ENCODE measurements around the gene KIAA0319L.
"Not testable (repeated sequence)": the region's sequence is repeated elsewhere in the genome, so short reads cannot be mapped to it uniquely, and the experiment has no call there.

KIAA0319L gene

DNA sequence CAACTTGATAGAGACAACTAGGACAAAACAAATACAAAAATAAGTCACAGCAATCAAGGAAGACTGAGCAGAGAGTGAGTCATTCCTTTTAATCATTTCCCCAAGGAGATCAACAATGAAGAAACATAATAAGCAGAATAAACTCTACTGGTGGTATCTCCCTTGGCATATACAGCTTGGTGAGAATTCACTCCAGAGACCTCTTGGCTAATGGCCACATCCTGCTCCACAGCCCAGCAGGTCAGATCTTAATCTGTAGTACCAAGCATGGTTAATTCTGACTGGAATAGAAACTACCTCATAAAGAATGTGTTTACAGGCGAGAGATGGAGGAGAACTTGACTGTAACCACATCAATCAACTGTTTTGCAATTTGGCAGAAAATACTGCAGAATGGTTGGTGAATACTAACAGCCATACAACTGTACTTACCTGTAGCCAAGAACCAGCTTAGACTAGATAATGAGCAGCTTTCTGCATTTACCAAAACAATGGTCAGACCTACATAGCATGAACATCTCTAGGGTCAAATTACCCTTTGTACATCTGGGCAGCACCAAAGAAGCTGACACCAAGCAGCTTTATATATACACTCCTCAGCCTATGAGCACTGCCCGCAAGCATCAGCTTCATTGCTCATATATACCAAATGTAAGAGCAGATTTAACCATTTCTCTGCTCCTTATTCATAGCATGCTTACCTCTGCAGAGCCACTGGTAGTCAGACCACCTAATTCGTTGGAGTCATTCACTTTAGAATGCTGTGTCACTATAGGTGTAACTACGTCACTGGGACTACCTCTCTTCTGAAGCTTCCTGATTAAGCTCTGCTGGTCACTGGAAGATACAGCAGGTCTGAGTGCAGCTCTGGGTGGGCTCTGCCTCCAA, 51.0 kb downstream of the KIAA0319L start:
- DNase-seq (ENCODE audit: extremely low spot score, insufficient read length, low read depth) (peak; percentile 9), FAIRE-seq (peak; percentile 88)

DNA sequence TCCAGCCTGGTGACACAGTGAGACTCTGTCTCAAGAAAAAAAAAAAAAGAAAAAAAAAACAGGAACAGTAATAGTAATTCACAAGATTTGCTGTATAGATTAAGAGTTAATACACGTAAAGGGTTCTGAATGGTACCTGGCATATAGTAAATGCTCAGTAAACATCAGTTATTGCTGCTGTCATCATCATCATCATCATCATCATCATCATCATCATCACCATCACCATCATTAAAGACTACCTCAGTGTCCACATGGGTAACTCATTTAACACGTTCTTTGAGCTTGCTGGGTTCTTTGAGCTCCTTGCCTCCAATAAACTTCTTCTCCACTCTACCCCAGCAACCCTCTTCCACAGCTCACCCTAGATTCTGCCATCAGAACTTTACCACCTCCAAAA, 55.0 kb downstream of the KIAA0319L start:
- DNase-seq (ENCODE audit: extremely low spot score, insufficient read length, low read depth) (no peak), FAIRE-seq (no peak)

DNA sequence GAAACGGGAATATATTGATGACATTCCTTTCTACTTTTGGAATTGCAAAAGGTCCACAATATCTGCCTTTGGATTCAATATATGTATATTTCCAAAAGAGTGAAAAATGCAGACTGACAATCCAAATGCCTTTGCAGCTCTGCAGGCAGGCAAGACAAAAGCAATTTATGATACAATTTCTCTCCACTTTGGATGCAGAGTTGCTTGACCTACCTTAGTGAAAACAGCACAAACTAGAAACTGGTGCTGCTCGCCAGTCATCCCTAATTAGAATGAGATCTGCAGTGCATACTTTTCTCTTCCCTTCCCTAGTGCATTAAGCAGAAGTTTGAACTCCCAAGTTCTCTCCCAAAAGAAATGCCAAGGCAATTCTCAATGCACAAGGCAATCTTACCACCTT, 56.8 kb downstream of the KIAA0319L start:
- FAIRE-seq (no peak), DNase-seq (ENCODE audit: extremely low spot score, insufficient read length, low read depth) (no peak)

DNA sequence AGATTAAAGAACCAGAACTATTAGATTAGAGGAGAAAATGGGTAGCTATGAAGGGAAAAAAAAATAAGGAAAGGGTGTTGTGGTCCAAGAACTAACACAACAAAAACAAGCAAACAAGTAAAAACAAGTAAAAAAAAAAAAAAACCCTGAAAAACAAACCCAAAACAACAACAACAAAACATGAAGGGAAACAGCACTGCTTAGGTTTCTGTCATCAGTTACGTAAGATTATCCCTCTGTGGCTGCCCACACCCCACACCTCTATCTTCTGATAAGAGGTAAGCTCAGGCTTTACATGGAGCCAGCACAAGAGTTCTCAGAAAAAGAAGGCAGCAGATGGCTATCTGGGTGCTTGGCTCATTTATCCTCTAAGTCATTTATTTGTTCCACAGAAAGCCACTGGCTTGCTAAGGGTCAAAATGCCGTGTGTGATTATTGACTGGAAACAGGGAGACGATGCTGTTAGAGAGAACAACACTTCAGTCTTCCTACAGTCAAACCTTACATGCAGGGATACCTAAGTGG, 57.5 kb downstream of the KIAA0319L start:
- FAIRE-seq = no peak
- DNase-seq (ENCODE audit: extremely low spot score, insufficient read length, low read depth) = no peak

DNA sequence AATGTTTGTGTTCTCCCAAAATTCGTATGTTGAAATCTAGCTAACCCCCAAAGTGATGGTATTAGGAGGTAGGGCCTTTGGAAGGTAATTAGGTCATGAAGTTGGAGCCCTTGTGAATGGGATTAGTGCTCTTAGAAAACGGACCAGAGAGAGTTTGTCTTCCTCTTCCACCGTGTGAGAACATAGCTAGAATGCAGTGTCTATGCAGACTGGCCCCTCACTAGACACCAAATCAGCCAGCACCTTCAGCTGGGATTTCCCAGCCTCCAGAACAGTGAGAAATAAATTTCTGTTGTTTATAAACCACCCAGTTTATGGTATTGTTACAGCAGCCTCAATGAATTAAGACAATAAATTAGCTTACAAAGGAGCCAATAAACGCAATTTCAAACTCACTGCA, 58.0 kb downstream of the KIAA0319L start:
- DNase-seq (ENCODE audit: extremely low spot score, insufficient read length, low read depth) (no peak), FAIRE-seq (no peak)

DNA sequence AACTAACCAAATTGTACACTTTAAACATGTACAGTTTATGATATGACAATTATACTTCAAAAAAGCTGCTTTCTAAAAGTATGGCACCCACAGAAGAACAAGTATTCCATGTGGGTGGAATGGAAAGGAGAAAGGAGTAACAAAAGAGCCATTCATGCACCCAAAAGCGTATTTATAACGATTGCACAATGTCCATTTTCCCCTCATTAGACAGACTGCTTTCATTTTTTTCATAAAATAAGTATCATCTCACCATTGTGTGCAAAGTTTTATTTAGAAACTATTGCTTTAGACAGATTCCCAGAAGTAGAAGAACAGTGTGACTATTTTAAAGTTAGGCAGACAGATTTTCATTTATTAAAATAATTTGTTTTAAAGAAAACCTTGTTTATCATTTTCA, 59.6 kb downstream of the KIAA0319L start:
- FAIRE-seq = no peak
- DNase-seq (ENCODE audit: extremely low spot score, insufficient read length, low read depth) = no peak

DNA sequence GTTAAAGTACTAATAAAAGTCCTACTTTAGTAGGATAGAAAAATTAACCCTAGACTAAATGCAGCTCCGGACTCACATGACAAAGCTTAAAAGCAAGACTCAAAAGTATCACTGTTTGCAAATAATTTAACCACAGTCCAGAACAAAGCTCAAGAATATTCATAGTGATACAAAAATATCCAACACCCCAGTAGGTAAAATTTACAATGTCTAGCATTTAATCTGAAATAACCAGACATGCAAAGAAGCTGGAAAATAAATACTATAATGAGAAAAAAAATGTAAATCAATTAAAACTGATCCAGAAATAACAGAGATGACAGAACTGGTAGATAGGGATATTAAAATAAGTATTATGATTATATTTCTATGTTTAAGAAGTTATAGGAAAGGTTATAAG, 67.0 kb downstream of the KIAA0319L start:
- no peak for DNase-seq (ENCODE audit: extremely low spot score, insufficient read length, low read depth)
- no peak for FAIRE-seq

DNA sequence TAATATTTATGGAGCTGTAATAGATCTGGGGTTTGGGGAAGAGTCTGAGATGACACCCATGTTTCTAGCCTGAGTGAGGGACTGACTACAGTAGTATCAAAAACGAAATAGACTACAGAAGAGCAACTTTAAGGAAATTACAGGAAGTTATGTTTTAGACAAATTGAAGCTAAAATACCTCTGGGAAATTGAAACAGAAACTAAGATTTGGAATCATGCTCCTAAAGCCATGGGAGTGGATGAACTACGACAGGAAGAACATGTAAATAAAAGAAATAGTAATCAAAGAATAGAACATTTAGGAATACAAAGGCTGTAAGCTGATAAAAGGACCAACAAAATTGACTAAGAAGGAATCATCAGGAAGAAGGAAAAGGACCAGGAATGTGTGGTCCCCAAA, 68.9 kb downstream of the KIAA0319L start:
- DNase-seq (ENCODE audit: extremely low spot score, insufficient read length, low read depth) = no peak
- FAIRE-seq = no peak

DNA sequence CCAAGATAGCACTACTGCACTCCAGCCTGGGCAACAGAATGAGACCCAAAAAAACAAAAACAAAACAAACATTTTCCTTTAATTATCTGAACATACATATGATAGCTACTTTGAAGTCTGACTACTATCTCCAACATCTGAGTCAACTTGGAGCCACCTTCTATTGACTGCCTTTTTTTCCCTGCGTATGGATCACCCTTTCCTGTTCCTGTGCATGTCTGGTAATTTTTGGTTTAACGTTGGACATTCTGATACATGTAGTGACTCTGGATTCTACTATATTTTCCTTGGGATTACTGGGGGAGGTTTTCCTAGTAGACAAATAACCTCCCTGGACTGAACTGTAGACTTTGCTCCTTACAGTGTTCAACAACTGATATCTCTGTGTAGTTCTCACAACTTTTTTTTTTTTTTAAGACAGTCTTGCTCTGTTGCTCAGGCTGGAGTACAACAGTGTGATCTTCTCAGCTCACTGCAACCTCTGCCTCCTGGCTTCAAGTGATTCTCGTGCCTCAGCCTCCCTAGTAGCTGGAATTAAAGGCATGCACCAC, 70.3 kb downstream of the KIAA0319L start:
- DNase-seq (ENCODE audit: extremely low spot score, insufficient read length, low read depth) (no peak), FAIRE-seq (no peak)

DNA sequence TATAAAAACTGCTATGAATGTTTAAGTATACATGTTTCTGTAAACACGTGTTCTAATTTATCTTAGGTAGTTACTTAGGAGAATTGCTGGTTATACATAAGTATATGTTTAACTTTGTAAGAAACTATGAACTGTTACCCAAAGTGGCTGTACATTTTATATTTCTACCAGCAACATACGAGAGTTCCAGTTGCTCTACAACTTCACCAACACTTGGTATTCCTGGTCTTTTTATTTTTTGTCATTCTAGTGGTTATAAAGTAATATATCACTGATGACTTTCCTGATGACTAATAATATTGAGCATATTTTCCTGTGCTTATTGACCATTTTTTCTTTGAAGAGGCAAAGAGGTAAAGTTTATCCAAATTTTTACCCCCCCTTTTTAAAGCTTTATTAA, 76.0 kb downstream of the KIAA0319L start:
- DNase-seq (ENCODE audit: extremely low spot score, insufficient read length, low read depth) (no peak), FAIRE-seq (no peak)

DNA sequence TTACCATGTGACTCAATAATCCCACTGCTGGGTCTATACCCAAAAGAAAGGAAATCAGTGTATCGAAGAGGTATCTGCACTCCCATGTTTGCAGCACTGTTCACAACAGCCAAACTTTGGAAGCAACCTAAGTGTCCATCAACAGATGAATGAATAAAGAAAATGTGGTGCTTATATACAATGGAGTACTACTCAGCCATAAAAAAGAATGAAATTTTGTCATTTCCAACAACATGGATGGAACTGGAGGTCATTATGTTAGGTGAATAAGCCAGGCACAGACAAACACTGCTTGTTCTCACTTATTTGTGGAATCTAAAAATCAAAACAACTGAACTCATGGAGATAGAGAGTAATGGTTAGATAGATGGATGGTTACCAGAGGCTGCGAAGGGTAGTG, 79.3 kb downstream of the KIAA0319L start:
- no peak for DNase-seq (ENCODE audit: extremely low spot score, insufficient read length, low read depth)
- FAIRE-seq = peak; percentile 56

DNA sequence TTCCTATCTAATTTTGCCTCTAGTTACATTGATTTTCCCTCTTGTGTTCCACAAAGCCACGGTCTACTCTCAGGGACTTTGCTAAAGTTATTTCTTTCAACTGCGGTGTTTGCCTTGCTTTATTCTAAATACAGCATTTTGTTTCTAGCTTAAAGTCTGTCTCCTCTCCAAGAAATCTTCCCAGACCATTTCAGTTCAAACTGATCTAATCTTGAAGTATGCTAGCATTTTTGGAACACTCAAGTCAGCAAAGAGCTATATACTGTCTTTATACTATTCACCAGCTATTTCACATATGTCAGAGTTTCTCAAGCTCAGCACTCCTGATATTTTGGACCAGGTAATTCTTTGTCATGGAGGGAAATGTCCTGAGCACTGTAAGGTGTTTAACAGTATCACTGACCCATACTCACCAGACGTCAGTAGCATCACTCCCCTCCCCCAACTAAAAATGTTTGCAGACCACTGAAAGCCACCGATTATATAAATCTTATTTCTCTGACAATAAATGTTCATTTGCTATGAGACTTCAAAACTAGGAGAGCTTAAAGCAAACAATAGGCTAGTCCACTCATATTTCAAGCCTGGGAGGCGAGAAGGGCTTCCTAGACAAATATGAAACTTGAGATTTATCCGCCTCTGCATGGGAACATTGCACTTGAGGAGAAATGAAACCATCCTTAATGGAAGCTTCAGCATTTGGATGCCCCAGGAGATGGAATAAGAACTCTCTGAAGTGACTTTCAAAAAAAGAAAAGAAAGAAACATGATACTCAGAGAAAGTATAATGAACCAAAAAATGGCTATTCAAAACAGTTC, 81.1 kb downstream of the KIAA0319L start:
- FAIRE-seq = no peak
- no peak for DNase-seq (ENCODE audit: extremely low spot score, insufficient read length, low read depth)

DNA sequence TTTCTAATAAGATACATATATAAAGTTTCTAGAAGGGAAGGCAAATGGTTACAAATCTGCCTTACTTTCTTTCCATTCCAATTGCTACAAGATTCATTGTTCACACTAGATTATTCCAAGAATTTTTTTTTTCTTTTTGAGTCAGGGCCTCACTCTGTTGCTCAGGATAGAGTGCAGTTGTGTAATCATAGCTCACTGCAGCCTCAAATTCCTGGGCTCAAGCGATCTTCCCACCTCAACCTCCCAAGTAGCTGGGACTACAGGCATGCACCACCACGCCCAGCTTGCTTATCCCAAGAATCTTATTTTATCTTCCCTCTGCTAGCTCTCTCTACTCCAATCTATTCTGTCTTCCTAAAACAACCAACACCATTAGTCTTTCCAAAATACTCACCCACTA, 81.8 kb downstream of the KIAA0319L start:
- DNase-seq (ENCODE audit: extremely low spot score, insufficient read length, low read depth) (no peak), FAIRE-seq (no peak)

DNA sequence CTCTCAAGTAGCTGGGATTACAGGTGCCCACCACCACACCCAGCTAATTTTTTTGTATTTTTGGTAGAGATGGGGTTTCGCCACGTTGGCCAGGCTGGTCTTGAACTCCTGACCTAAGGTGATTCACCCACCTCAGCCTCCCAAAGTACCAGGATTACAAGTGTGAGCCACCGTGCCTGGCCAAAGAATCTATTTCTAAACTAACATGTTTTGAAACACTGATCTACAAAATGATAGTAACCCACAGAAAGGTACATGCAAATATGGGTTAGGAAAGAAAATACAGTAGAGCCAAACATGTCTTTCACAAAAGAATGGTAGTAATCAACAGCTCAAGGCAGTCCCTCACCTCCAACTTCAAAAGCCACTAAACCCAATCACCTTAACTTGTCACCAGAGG, 84.0 kb downstream of the KIAA0319L start:
- not testable (repeated sequence) for FAIRE-seq; DNase-seq (ENCODE audit: extremely low spot score, insufficient read length, low read depth)

DNA sequence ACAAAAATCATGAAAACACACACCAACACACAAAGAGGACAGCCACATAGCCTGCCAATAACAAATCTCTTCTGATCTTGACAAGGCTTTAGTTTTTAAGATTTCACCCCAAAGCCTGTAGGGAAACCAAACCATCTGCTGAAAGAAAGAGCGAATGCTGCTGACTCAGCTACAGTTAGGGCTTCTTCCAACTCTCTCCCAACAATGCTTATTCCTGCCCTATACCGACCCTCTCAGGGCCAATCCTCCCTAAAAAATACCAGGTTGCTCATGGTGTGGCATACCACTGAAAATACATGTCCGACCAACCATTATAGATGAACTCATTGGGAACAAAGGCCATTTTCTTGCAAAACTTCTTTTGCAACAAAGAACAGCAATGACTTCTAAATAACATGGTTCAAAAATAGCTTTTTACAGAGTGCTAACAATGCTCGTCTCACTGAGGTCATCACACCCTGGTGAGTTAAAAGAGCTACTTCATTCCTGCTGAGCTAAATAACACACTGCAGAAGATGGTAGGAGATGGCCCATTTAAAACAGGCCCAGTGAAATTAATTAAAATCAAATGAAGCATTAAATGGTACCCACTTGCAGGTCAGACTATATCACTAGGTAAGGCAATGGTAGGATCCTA, 86.1 kb downstream of the KIAA0319L start:
- no peak for FAIRE-seq
- DNase-seq (ENCODE audit: extremely low spot score, insufficient read length, low read depth) = no peak

DNA sequence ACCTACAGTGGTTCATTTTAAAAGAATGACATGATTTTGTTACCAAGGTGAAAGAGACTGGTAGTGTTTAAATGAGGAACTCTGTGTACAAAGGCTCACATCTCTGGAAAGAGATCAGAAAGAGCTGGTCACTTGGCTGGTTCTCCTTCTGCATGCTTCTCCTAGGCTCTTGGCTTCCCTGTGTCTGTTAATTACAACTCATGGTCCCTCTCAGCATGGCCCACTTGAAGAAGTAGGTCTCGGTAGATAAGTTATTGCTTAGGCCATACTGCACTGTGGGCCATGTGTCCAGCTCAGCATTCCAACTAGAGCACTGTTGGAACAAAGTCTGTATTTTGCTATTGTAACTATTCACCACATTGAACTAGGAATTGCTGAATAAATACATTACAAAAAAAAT, 91.1 kb downstream of the KIAA0319L start:
- FAIRE-seq (no peak), DNase-seq (ENCODE audit: extremely low spot score, insufficient read length, low read depth) (no peak)

DNA sequence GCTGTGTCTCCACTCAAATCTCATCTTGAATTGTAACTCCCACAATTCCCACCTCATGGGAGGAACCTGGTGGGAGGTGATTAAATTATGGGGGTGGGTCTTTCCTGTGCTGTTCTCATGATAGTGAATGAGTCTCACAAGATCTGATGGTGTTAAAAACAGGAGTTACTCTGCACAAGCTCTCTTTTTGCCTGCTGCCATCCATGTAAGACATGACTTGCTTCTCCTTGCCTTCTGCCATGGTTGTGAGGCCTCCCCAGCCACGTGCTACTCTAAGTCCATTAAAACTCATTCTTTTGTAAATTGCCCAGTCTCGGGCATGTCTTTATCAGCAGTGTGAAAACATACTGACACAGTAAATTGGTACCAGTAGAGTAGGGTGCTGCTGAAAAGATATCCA, 93.5 kb downstream of the KIAA0319L start:
- DNase-seq (ENCODE audit: extremely low spot score, insufficient read length, low read depth); FAIRE-seq: not testable (repeated sequence)

DNA sequence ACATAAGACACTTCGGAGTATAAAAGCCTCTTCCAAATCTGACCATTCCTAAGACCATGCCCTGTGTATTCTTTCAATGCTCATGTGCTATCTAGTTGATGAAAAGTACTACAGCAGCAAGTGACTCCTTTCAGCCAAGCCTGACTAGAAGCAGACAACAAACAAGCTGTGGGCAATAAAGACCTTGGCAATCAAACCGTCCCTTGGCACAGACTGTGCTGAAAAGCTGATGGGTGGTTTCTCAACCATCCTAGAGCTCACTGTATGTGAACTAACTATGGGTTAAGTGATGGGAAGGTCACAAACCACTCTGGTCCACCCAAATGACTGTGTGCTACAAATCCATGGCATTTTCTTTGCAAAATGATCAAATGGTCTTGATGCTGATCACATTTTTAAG, 94.0 kb downstream of the KIAA0319L start:
- FAIRE-seq (no peak), DNase-seq (ENCODE audit: extremely low spot score, insufficient read length, low read depth) (no peak)

DNA sequence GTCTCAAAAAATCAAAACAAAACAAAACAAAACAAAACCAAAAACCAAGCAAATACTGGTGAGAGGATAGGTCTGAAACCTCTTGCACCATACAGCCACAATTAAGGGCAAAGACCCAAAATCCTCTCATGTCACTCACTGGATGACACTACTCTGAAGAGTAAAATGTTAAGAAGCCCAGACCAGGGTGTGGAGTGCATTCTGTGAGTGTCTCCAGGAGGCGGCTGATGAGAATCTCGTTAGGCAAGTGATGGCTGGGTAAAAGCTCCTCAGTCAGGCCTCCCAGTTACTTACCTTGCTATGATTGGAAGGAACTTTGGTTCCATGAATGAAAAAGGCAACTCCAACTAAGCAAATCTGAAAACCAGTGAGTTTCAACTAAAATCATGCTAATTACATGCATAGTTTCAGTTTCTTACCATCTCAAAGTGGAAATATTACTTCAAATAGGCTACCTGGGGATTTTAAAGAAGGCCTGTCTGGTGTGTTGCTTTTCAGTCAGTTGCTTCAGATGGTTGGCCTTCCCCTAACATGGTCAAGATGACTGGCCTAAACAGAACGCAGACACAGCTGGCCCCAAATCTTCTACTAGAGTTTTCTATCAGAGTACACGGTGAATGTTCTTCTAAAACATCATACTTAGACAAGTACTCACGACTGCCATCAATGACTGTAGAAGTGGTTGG, 95.1 kb downstream of the KIAA0319L start:
- no peak for DNase-seq (ENCODE audit: extremely low spot score, insufficient read length, low read depth)
- peak; percentile 69 for FAIRE-seq

DNA sequence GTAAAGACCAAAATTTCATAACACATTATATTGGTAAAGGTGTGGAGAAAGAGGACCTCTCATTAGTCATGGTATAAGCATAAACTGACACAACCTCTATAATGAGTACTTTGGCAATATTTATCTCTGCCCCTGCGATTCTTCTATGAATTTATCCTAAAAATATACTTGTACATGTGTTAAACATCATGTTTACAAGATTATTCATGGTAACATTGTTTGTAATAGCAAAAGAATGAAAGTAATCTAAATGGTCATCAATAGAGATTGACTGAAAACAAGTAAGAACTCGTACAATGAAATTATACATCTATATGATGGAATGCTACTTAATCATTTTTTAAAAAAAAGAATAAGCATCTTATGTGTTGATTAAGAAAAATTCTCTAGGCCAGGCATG, 96.4 kb downstream of the KIAA0319L start:
- no peak for FAIRE-seq
- no peak for DNase-seq (ENCODE audit: extremely low spot score, insufficient read length, low read depth)
